ENCODE measurements around the gene COL6A2.

DNA sequence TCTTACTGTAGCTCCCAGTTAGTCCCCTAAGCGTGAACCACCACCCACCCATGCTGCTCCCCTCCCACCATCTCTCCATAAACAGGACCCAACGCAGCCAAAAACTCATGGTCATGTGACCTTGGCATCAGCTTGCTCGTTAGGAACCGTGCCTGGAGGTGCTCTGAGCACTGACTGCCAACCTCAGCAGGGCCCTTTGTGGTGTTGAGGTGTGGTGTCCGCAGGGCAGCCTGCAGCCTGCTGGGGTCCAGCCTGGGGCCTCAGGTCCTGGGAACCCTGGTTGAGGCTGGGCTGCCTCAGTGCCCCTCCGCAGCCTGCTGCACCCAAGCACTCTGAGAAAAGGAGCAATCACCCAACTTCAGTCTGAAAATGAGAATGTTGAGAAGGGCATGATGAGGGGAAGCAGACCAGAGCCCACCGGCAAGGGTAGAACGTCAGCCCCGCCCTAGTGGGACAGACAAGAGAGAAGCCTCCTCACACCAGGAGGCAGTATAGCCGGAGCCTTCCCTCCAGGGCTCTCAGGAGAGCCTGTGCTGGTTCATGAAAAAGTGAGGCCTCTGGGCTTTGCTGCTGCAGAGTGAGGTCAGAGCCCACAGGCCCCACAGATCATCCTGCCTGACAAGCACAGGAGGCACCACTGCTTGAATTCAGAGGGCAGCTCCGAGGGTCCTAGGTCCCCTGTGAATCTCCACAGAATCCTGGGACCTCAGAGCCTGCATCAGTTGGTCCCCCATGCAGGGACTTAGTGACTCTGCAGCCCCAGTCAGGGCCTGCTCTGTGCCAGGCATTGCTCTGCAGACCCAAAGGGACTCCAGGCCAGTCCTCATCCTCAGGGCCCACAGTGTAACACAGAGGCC, 4.9 kb upstream of the COL6A2 start:
- TF ChIP-seq, protein P1, sequence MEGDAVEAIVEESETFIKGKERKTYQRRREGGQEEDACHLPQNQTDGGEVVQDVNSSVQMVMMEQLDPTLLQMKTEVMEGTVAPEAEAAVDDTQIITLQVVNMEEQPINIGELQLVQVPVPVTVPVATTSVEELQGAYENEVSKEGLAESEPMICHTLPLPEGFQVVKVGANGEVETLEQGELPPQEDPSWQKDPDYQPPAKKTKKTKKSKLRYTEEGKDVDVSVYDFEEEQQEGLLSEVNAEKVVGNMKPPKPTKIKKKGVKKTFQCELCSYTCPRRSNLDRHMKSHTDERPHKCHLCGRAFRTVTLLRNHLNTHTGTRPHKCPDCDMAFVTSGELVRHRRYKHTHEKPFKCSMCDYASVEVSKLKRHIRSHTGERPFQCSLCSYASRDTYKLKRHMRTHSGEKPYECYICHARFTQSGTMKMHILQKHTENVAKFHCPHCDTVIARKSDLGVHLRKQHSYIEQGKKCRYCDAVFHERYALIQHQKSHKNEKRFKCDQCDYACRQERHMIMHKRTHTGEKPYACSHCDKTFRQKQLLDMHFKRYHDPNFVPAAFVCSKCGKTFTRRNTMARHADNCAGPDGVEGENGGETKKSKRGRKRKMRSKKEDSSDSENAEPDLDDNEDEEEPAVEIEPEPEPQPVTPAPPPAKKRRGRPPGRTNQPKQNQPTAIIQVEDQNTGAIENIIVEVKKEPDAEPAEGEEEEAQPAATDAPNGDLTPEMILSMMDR (conservative IDR thresholded peaks at IDR 0.05; ENCODE audit: low read depth, low read length): 0 out of 2 replicates have a peak, but pooled peaks have one; percentile 19
- TF ChIP-seq CEBPB (IDR thresholded peaks at IDR 0.05; ENCODE audit: low read depth, low read length): no peak
- no peak for TF ChIP-seq RAD21 (IDR thresholded peaks at IDR 0.05; ENCODE audit: low read length)
- TF ChIP-seq RCOR1 (IDR thresholded peaks at IDR 0.05; ENCODE audit: insufficient replicate concordance, low read length): no peak
- TF ChIP-seq CHD1 (IDR thresholded peaks at IDR 0.05; ENCODE audit: low read depth, low read length): no peak
- TF ChIP-seq POLR2A (IDR thresholded peaks at IDR 0.05; ENCODE audit: low read depth, low read length): no peak; the same call in 1 of the 2 replicates
- TF ChIP-seq FOS (IDR thresholded peaks at IDR 0.05; ENCODE audit: low read depth, low read length): no peak
- no peak for TF ChIP-seq RFX5 (IDR thresholded peaks at IDR 0.05; ENCODE audit: low read depth, low read length)
- TF ChIP-seq, protein P2, sequence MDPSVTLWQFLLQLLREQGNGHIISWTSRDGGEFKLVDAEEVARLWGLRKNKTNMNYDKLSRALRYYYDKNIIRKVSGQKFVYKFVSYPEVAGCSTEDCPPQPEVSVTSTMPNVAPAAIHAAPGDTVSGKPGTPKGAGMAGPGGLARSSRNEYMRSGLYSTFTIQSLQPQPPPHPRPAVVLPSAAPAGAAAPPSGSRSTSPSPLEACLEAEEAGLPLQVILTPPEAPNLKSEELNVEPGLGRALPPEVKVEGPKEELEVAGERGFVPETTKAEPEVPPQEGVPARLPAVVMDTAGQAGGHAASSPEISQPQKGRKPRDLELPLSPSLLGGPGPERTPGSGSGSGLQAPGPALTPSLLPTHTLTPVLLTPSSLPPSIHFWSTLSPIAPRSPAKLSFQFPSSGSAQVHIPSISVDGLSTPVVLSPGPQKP (IDR thresholded peaks at IDR 0.05; ENCODE audit: borderline replicate concordance, low read depth, low read length): no peak
- TF ChIP-seq MAZ (IDR thresholded peaks at IDR 0.05; ENCODE audit: borderline replicate concordance, low read depth, low read length): no peak
- TF ChIP-seq NFE2L2 (IDR thresholded peaks at IDR 0.05; ENCODE audit: low read depth, low read length): no peak
- TF ChIP-seq BHLHE40 (IDR thresholded peaks at IDR 0.05; ENCODE audit: low read depth, low read length): no peak
- TF ChIP-seq SMC3 (IDR thresholded peaks at IDR 0.05; ENCODE audit: low read depth, low read length): no peak
